GM19452 (cell line): ENCODE results near the gene KIDINS220.
A peak's percentile ranks its signal among the peaks of the same experiment; 100 is the strongest.

Experiments used
- ATAC-seq: cut with Tn5 transposase; IDR thresholded peaks from one replicate; pipeline ENCODE4 v1.9.1; 2021; ENCODE audit not compliant: unreplicated experiment

The KIDINS220 gene

DNA sequence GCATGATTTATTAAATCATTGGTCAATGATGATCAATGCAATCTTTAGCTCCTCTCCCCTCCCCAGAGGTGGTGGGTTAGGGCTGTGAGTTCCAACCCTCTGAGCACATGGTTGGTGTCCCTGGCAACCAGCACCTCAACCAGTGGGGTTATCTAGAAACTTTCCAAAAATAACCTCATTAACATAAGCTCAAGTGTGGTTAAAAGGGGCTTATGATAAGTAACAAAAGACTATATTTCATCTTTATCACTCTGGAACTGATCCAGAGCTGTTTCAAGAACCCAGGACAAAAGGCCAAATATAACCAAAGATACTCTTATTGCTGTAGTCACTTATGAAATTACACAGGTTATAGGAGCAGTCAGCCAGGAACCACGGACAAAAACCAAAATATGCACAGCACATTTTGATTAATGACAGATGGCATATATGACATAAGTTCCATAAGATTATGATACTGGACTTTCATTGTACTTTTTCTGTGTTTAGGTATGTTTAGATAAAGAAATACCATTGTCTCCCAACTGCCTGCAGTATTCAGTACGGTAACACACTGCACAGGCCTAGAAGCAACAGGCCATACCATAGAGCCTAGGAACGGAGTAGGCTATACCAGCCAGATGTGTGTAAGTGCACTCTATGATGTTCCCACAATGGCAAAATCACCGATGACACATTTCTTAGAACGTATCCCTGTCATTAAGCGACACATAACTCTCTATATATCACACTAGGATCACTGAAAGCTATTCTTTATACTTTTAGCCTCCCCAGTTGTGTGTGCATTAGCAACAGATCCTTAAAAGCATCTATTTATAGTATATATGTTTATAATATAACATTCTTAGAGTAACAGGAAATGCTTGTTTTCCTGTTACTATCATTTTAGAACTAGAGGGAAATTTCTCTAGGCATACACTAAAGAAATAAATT, 31.9 kb downstream of the KIDINS220 start:
- no peak for ATAC-seq

- ATAC-seq, result peak; percentile 99
Observed at GRCh38 chr2:8803658-8804379, 33.6 kb downstream of the KIDINS220 start.

- no peak for ATAC-seq
Observed at GRCh38 chr2:8802741-8803140, 34.7 kb downstream of the KIDINS220 start.

DNA sequence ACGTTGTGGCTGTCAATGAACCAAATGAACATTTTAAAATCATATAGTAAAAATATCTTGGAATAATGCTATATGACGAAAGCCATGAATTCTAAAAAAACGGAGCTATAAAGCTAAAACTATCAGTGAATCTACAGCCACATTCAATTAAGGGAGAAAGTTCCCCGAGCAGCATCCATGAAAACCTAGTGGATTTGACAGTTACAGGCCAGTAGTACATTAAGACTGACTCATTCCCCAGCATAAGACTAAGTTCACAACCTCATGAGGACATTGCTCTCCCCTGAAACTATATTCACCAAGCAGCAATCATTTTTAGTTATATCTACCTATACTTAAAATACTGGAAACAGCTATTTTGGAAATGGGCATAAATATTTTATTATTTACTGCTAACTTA, 36.6 kb downstream of the KIDINS220 start:
- no peak for ATAC-seq

GRCh38 chr2:8800218-8800617, 37.2 kb downstream of the KIDINS220 start:
- ATAC-seq, result no peak

GRCh38 chr2:8799004-8799403, 38.4 kb downstream of the KIDINS220 start:
- no peak for ATAC-seq

DNA sequence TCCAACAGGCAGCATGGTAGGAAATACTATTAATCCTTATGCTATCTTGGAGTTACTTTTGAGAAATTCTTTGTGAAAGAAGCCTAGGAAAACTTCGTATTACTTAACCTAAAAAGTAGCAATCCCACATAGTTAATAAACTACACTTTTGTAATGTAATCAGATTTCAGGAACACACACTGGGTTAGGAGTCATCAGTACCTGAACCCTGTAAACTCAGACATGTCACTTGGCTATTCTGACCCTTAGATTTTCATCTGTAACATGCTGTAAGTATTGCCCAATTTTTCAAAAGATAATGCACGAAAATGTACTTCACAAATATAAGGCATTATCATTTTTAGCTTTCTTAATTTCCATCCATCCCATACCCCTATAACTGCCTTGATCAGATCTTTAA, 39.0 kb downstream of the KIDINS220 start:
- no peak for ATAC-seq

DNA sequence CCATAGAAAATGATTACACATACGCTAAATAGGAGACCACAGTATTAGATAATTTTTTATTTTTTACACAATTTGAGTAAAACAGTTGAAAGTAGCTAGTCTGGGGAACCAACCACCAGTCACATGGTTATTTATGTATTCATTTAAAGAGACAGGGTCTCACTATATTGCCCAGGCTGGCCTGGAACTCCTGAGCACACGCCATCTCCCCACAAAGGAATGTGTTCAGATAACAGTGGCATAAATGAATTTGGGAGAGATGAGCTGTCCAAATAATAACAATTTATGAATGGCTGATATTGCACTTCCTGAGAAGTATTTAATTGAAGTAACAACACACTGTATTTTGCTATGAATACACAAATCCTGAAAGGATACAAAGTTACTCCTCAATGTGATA, 39.7 kb downstream of the KIDINS220 start:
- no peak for ATAC-seq

DNA sequence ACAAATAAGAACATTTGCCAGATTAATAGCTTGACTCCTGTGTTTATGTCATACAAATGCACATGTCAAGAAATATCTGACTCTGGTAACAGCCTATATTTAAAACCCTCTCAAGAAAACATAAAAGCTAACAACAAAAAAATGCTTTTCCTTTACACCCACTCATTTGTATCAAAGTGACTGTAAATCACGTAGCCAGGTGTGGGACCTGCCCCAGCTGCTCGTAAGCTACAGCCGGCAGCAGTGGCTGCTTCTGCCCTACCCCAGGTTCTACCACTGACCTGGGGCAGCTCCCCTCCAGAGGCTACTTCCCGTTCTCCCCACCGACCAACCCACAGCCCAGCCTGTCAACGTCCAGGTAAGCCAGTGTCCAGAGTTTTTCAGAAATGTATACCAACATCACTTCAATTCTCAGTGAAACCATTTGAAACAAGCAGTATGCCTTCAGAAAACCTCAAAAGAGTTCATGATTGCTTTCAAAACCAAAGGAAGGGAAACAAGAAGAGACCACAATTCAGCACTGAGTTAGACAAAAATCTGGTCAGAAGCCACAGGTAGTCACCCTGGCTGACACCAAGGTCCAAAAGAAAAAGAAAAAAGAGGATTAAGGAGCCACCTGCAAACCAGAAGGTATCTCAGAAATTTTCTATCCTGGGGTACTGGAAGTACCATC, 40.4 kb downstream of the KIDINS220 start:
- no peak for ATAC-seq

GRCh38 chr2:8796315-8796848, 41.0 kb downstream of the KIDINS220 start:
- ATAC-seq, result no peak

- ATAC-seq, result no peak
Observed at GRCh38 chr2:8794923-8795825, 42.2 kb downstream of the KIDINS220 start.

DNA sequence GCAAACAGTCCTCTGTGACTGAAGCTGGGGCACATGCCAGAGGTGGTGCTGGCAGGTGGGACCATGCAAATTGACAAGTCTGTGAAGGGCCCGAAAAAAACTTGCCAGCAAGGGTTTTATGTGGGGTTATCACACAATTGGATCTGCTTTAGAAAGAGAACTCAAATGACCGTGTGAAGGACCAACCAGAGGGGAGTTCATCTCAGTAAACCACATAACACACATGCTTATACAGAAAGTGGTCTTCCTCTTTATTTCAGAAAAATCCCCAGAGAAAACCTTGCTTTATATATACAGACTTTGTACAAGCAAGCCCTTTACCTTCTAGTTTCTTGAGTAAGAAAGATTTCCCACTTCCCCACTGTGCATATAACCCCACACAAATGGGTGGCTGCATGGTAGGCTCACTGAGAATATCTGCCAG, 46.7 kb downstream of the KIDINS220 start:
- ATAC-seq, result no peak

DNA sequence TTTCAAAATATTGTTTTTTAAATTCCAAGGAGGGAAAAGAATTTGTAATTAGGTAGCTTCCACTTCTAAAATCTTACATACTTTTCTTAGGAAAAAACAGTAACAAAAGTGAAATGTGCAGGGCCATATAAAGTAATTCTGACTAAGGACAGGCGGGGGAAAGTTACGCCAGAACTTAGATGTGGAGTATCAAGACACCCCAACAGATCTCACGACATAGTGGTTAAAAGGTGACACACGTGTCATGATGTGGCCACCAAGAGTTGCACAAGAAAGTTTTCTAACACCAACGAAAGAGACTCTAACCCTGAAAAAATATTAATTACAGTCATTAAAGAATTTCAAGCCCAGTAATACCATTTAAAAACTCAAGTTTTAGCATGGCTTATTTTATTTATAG, 51.0 kb downstream of the KIDINS220 start:
- ATAC-seq, result no peak

DNA sequence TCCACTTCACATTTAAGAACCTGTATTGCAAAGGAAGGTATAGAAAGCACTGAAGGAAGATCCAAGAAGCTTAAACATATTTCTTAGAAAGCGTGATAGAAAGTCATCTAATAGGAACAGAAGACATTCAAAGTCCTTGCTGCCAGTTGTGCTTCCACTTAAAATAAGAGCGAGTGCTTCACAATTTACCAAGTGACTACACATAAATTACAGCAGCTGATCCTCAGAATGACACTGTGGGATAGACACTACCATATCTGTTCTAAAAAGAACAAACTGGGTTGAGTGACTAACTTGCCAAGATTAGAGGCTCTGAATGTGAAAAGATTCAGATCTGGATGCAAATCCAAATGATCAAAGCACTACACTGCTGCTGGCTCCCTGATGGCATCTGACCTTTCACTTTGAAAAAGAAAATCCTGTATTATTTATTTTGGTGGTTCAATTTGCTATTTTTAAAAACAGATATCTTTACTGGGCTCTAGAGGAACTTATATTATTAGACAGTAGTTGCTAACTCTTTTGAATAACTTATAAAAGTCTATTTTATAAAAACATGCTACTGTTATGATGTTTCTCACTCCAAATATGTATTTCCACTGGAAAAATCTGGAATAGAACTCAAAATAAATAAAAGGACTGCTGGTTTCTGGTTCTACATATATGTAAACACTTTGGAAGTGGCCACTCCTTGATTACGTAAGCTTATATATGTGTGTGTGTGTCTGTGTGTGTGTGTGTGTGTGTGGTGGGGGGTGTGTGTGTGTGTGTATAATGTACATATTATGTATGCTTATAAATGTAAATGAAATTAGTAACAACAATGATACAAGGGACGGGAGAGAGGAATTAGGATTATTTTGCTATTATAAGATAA, 57.4 kb downstream of the KIDINS220 start:
- ATAC-seq, result no peak

DNA sequence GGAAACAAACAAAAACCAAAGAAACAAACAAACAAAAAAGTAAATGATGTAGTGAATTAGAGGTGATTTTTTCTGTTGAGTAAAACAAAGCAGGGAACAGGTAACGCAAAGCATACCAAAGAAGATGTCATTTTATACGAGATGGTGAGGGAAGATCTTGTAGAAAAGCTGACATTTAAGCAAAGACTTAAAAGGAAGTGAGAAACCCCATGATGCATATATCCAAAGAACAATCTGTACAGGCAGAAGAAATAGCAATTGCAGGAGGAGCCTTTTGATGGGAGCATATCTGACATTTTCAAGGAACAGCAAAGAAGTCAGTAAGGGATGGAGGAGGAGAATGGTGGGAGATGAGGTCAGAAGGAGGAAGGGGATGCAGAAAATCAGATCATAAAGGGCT, 63.0 kb downstream of the KIDINS220 start:
- ATAC-seq, result no peak

- ATAC-seq, result no peak
Observed at GRCh38 chr2:8767324-8767723, 70.1 kb downstream of the KIDINS220 start.

DNA sequence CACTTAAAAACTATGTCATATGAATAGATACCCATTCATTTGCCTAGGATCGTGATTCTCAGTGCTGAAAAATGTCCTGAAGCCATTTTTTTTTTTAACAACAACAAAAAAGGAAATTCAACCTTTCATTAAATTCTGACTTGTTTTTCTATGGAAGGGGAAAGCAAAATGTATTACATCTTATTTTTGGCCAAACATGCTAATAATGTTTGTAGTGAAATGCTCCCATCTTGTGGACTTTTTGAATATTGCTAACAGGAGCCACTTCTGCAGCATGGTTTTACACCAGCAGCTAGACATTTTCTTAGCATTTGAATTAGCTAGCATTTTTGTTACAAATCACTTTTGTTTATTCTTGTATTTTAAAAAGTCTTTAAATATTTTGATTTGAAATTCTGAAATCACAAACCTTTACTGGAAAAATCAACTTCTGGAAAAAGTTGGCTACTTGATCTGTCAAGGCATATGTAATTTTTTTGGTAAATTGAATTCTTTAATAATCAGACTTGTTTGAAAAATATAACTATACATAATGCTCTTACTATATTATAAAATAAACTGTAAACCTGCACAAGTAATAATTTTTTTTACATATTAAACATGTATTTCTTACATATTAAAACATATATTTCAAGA, 75.8 kb downstream of the KIDINS220 start:
- ATAC-seq, result no peak

DNA sequence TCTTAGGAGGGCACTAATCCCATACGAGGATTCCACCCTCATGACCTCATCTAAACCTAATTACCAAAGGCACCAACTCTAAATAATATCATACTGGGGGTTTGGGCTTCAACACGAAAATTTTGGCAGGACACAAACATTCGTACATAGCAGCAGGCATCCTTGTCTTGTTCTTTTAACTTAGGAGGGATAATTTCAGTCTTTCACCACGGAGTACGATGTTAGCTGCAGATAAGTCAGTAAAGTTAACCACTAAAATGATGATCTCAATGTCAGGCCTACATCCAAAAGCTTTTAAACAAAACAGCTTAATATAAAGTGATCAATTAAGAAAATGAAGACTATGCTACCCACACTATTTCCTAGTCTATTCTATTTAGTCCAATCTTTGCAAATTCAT, 80.7 kb downstream of the KIDINS220 start:
- ATAC-seq, result no peak

DNA sequence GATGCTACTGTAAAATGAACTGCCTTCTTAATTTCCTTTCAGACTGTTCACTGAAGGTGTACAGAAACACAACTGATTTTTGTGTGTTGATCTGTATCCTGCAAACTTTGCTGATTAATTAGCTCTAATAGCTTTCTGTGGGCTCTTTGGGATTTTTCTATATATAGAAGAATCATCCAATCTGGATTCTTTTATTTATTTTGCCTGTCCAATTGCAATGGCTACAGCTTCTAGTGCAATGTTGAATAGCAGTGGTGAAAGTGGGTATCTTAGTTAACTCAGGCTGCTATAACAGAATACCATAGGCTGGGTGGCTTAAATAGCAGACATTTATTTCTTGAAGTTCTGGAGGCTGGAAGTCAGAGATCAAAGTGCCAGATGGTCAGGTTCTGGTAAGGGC, 81.2 kb downstream of the KIDINS220 start:
- no peak for ATAC-seq
